NCI-H1436 (cell line): ENCODE results near the gene PIGL.

Experiments
- DNase-seq: peaks from one replicate; lab custom pipeline; 2025; lab: John Stamatoyannopoulos, UW

Gene PIGL

GRCh38 chr17:16353317-16354174 is 136.5 kb downstream of the PIGL start, which contains the start of gene CENPV:
Gene CENPV, minus strand, starts transcription at chr17:16353469. Its CDS starts 33 bp downstream, at chr17:16353436.
- DNase-seq, result peak; percentile 71

GRCh38 chr17:16354585-16354984 is 137.6 kb downstream of the PIGL start:
- DNase-seq, result no peak

- no peak for DNase-seq
Measured at GRCh38 chr17:16358394-16358793, 141.4 kb downstream of the PIGL start.

GRCh38 chr17:16361874-16362273 is 144.9 kb downstream of the PIGL start:
- DNase-seq, result no peak

- DNase-seq, result peak; percentile 75
Measured at GRCh38 chr17:16363749-16364536, 146.9 kb downstream of the PIGL start.

GRCh38 chr17:16364625-16365024 is 147.6 kb downstream of the PIGL start:
- DNase-seq, result no peak

GRCh38 chr17:16371742-16372141 is 154.7 kb downstream of the PIGL start:
- peak; percentile 15 for DNase-seq

GRCh38 chr17:16374146-16374938 is 157.3 kb downstream of the PIGL start:
- DNase-seq, result no peak
